ENCODE results near the gene STAT5B. TPM values are rescaled to one million over a fixed set of nuclear protein-coding genes. Genes with fewer than 3 reads are reported as not detected.

The STAT5B gene
- total and polyA plus RNA-seq, 2 of the 8 experiments (the other 6 are each of a cell fraction or from before 2014, with no cell fraction given), result 35.3 to 52.6 TPM

- no peak for TF ChIP-seq CBX5 (IDR thresholded peaks at IDR 0.05; ENCODE audit: low read depth, low read length)
- TF ChIP-seq FOSL1 (IDR thresholded peaks at IDR 0.05; ENCODE audit: insufficient read depth, low read depth, low read length), result no peak
- TF ChIP-seq EZH2 (IDR thresholded peaks at IDR 0.05; ENCODE audit: low read depth, low read length, severe bottlenecking), result no peak
- no peak for TF ChIP-seq SAP30 (IDR thresholded peaks at IDR 0.05; ENCODE audit: insufficient read depth, insufficient replicate concordance, low read length)
- TF ChIP-seq ASH2L (IDR thresholded peaks at IDR 0.05; ENCODE audit: low read length), result no peak
- TF ChIP-seq TAF7 (optimal IDR thresholded peaks at IDR 0.05; ENCODE audit: borderline replicate concordance, low read depth, low read length), result no peak
- no peak for TF ChIP-seq SIX5 (IDR thresholded peaks at IDR 0.05; ENCODE audit: low read depth, low read length)
- TF ChIP-seq SRF (IDR thresholded peaks at IDR 0.05; ENCODE audit: low read depth, low read length), result no peak
Measured at GRCh38 chr17:42188749-42189650, 87.2 kb downstream of the STAT5B start (continued).

All from H1 (cell line).